NCI-H2196 (cell line): ENCODE results near the gene SHC1.

Experiments used
- DNase-seq: peaks from one replicate; lab custom pipeline; 2025; ENCODE audit not compliant: unreplicated experiment; lab: John Stamatoyannopoulos, UW

The SHC1 gene

DNA sequence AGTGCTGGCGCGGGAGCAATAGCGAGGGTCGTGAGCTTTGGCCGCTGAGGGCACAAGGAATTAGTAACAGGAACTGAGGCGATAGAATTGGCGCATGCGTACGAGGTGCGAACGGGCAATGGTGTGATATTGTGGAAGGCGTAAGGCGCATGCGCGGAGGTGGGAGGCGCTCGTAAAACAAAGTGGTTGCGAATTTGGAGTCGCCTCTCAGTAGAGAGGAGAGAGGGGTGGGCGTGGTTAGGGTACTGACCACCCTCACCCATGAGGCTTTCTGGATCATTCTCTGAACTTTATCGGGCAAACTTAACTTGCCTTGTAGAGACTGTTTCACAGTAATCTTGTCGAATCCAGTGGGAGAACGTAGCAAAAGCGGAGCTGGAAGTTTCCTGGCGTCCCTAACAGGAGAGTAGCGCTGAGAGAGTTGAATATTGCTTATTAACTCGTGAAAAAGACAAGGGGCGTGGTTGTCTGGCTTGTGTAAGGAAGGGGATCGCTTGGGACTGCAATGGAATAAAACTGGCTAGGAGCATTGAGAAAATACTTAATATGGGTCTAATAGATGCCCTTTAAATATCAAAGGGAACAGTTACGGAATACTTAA is 4.4 kb upstream of the SHC1 start:
- DNase-seq, result peak; percentile 96

DNA sequence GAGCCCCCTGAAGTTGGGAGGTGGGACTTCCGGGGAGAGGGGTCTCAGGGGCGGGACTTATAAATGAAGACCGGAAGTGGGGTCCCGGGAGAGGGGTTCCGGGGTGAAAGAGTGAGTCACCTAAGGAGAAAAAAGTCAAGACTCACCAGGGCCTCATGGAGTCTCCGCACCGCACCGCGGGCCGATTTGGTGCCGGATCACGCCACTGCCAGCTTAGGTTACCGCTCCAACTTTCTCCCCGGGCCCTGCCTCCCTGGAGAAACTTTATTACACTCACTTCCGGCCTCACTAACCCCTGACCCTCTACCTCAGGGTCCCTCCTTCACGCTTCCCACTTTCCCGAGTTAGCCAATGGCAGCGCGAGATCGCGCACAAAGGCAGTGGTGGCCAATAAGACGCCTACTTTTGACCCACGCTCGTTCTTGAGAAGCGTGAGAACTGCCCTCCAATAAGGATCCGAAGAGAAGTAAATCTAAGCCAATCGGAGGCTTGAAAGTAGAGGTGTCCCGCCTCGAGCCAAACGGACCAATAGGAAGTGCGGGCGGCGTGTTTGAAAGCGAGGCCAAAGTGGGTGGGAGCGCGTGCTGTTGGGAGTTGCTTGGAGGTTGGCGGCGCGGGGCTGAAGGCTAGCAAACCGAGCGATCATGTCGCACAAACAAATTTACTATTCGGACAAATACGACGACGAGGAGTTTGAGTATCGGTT is 3.7 kb upstream of the SHC1 start, which contains the start of gene CKS1B:
TSS of gene CKS1B (plus strand) at position 580 of the 706 bp plus-strand sequence. CDS start at position 645, 65 bp downstream.
- DNase-seq, result peak; percentile 99

GRCh38 chr1:154973344-154974101 is 3.0 kb upstream of the SHC1 start:
- DNase-seq, result peak; percentile 96

DNA sequence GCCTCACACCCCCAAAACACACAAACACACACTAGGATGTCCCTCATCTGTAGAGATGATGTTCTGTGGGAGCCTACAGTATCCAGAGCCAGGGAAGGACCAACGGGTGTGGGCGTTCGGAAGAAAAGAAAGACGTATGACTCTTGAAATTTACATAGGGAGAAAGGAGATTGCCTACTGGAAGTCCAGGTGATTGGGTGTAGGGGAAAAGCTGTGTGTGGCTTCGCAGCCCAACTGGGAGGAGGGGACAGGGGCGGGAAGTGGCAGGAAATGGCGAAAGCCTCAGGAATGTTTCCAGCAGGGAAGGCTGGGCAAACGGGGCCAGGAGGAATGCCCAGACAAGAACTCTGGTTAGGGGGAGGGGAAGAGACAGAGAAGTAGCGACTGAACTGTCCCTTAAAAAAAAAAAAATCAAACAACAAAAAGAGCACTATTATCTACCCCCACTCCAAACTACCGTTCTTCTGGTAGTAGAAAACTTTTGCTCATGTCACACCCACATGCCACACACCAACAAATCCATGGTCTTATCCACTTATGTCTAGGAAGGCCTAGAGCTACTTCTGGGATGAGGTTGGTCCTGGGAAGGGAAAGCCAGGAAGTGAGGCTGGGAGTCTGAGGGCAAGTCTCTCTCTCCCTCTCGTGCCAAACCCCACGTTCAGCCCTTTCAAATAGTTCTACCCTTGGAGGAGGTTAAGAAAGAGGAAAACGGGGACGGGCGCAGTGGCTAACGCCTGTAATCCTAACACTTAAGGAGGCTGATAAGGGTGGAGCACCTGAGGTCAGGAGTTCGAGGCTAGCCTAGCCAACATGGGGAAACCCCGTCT is 2.2 kb upstream of the SHC1 start:
- peak; percentile 59 for DNase-seq

DNA sequence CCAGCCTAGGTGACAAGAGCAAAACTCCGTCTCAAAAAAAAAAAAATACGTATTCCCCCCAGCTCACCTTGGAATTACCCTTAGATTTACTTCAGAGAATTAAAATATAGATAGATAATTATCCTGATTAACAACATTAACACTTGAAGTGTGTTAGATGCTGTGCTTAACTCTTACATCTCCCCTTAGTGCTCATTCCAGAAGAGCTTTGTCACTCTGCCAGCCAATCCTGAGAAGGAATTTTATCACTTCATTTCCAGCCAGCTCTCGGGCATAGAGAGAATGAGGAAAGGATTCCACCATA is 1.6 kb upstream of the SHC1 start:
- peak; percentile 59 for DNase-seq

DNA sequence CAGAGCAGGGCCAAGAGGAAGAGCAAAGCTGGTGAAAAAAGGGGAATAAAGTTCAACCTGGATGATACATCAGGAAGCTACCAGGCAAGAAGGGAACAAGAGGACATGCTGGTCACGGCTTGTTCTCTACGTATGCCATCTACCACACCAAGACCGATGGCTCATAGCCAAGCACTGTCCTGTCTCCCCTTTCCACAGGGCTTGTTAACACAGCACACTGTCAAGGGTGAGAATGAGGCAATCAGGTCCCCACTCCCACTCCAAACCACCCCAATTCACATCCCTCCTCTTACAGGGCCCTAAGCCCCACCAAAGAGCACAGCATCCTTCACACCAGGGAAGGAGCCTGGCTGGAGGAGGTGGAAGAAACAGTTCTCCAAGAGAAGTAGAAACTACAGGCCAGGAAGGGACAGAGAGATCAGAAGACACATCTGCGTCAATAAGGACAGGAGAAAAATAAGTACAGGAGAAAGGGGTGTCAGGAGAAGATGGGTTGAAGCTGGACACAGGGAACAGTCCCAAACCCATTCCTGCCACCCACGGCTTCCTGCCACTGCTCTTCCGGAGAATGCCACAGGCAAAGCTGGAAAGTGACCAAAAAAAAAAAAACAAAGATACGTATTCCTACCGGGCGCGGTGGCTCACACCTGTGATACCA is 923 bp upstream of the SHC1 start:
- no peak for DNase-seq

GRCh38 chr1:154969860-154970452 is 591 bp downstream of the SHC1 start:
- no peak for DNase-seq

DNA sequence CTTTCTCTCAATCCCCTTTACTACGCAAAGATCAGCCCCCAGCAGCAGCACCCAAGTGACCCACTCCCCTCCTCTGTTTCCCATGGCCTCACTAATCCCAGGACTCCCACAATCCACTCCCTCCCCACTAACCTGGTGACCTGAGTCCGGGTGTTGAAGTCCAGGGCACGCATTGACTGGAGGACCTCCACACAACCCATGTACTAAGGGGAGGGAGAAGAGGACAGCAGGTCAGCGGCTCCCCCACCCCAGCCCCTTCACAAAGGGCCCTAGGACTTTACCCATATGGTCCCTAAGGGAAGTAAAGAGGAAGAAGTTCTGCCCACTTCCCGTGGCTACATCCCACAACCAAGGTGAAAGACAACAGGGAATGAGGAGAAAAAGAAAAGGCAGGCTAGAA is 1.3 kb downstream of the SHC1 start:
- no peak for DNase-seq

GRCh38 chr1:154968731-154969130 is 1.8 kb downstream of the SHC1 start:
- no peak for DNase-seq

DNA sequence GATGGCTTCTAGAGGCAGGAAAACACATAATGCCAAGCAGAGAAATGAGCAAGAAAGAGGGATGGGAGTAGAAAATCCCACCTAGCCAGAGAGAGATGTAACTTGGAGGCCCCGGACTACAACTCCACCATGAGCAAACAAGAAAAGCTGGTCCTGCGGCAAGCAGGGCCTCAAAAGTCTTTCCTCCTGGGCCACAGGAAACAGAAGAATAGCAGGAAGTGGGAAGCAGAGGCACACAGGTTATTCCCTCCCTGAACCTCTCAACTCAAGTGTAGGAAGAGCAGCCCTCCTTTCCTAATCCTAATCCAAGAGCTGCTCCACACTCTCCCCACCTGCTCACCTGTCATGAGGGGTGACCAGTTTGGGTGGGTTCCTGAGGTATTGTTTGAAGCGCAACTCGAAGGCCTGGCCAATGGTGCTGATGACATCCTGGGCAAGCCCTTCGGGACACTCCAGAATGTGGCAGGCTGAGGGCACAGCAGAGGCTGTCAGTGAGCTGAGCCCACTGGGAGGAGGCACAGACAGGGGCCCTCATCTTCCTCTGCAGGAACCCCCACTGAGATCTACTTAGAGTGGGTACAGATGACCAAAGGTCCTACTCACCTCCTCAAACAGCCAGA is 3.1 kb downstream of the SHC1 start:
- no peak for DNase-seq

GRCh38 chr1:154966111-154966510 is 4.4 kb downstream of the SHC1 start:
- no peak for DNase-seq

DNA sequence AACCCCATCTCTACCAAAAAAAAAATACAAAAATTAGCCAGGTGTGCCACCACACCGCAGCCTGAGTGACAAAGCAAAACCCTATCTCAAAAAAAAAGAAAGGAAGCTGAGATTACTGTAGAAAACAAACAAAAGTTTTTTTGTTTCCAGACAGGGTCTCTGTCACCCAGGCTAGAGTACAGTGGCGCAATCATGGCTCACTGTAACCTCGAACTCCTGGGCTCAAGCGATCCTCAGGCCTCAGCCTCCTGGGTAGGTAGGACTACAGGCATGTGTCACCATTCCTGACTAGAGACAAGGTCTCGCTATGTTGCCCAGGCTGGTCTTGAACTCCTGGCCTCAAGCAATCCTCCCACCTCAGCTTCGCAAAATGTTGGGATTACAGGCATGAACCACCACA is 6.2 kb downstream of the SHC1 start:
- DNase-seq, result no peak

DNA sequence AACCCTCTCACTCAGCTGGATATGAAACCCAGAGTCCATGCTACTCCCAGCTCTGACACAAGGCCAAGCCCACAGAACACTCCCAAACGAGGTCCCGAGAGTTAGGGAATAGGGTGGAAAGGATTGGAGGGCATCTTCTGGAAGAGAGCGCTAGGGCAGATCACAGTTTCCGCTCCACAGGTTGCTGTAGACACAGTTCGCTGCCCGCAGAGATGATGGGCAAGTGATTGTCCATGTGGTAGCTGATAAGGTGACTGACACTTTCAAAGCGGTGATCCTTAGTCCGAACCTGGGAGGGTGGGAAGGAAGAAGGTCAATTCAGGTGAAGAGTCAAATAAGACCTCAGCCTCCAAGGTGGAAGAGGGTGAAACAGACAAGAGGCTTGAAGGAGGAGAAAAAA is 6.9 kb downstream of the SHC1 start:
- DNase-seq, result no peak

GRCh38 chr1:154962795-154963330 is 7.7 kb downstream of the SHC1 start:
- DNase-seq, result no peak

- DNase-seq, result no peak
These were observed 8.3 kb downstream of the SHC1 start for GRCh38 chr1:154962156-154962749.

GRCh38 chr1:154961207-154962155 is 9.1 kb downstream of the SHC1 start, which contains the start of gene PYGO2:
Gene PYGO2, minus strand, starts transcription at chr1:154961782. Its CDS starts 206 bp downstream, at chr1:154961576.
- DNase-seq, result peak; percentile 81

DNA sequence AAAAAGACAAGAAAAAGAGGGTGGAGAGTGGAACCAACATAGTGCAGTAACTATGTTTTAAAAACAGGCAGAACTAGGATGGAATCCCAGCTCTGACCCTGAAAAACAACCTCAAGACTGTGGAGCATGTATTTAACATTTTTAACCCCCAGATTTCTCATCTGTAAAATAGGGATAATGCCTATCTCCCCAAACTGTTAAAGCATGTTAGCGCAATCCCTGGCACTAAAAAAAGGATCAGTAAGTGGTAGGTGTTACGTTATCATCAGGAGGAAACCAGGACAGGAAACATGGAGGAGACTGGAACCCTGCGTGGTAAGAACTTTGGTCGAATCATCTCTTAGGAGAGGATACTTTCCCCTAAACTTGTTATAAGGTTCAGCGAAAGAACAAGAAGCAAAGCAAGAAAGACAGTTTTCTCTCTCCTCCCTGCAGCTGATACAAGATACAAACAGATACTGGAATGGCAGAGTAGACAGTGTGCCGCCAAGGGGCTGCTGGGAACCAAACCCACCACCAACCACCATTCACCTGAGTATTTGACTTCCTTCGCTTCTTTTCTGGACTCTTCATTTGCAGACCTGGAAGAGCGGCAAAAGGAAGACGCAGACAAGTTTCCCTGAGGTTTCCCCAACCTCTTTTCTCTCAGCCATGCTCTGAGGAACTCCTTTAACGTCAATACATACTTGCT is 10.0 kb downstream of the SHC1 start:
- DNase-seq, result no peak

DNA sequence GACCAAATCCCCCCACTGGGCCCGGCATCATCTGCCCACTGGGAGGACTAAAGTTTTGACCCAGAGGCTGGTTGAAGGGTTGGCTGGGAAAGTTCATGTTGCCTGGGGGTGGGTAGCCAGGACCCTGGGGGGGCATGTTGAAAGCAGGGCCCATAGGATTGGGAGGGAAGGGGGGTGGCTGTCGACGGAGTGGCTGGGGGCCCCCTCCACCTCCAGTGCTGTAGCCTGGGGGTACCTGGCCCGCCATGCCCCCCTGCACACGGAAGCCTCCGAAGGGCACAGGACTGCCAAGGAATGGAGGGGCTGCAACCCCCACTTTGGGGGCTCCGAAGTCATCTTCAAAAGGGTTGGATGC is 11.1 kb downstream of the SHC1 start:
- no peak for DNase-seq
